HepG2 (cell line): ENCODE data around the gene SLC38A2. TPM values are rescaled to one million over a fixed set of nuclear protein-coding genes. Genes with fewer than 3 reads are reported as not detected.

Source experiments
- ATF2 ChIP-seq: sonication (generic); formaldehyde crosslinking; IDR thresholded peaks from 2 replicates; pipeline ENCODE4 v1.4.0; 2020; ENCODE audit warnings: missing genetic modification reagents
- CEBPG ChIP-seq: IDR thresholded peaks from 2 replicates; pipeline ENCODE4 v1.6.1; 2016
- E2F1 ChIP-seq: sonication (generic); formaldehyde crosslinking; IDR thresholded peaks from 2 replicates; pipeline ENCODE4 v1.5.0; 2020; ENCODE audit warnings: missing genetic modification reagents
- GRHL1 ChIP-seq: sonication (generic); formaldehyde crosslinking; conservative IDR thresholded peaks from 2 replicates; pipeline ENCODE4 v1.8.0; 2022; ENCODE audit warnings: missing genetic modification reagents
- GTF2F1 ChIP-seq: fragments of 150-350 bp; IDR thresholded peaks from 2 replicates; pipeline ENCODE4 v1.6.1; 2014; ENCODE audit warnings: low read length
- GTF3A ChIP-seq: sonication (generic); formaldehyde crosslinking; conservative IDR thresholded peaks from 2 replicates; pipeline ENCODE4 v1.4.0; 2020; ENCODE audit warnings: mild to moderate bottlenecking, missing genetic modification reagents
- NFYC ChIP-seq: IDR thresholded peaks from 2 replicates; pipeline ENCODE4 v1.6.1; 2016; ENCODE audit warnings: missing genetic modification reagents, missing compliant biosample characterization
- NR0B2 ChIP-seq: sonication (generic); formaldehyde crosslinking; IDR thresholded peaks from 2 replicates; pipeline ENCODE4 v1.4.0; 2020; ENCODE audit warnings: mild to moderate bottlenecking, missing genetic modification reagents
- RARA ChIP-seq: IDR thresholded peaks from 2 replicates; pipeline ENCODE4 v1.6.1; 2016; ENCODE audit warnings: missing genetic modification reagents, missing compliant biosample characterization
- SYNCRIP ChIP-seq: fragments of 200-400 bp; formaldehyde crosslinking; IDR thresholded peaks from 2 replicates; pipeline ENCODE4 v1.6.1; 2018; ENCODE audit warnings: mild to moderate bottlenecking, low read depth, low read length; ENCODE audit not compliant: insufficient read depth
- ZFP36L1 ChIP-seq: sonication (generic); formaldehyde crosslinking; IDR thresholded peaks from 2 replicates; pipeline ENCODE4 v1.8.0; 2022; ENCODE audit warnings: mild to moderate bottlenecking, missing genetic modification reagents, moderate library complexity
- ZFP91 ChIP-seq: sonication (generic); formaldehyde crosslinking; IDR thresholded peaks from 2 replicates; pipeline ENCODE4 v1.9.0; 2022; ENCODE audit warnings: missing genetic modification reagents, mild to moderate bottlenecking, borderline replicate concordance
- ZNF318 ChIP-seq: sonication (generic); formaldehyde crosslinking; IDR thresholded peaks from 2 replicates; pipeline ENCODE4 v1.4.0; 2020; ENCODE audit warnings: mild to moderate bottlenecking, missing genetic modification reagents
- ZNF354B ChIP-seq: sonication (generic); formaldehyde crosslinking; IDR thresholded peaks from 2 replicates; pipeline ENCODE4 v1.8.0; 2022; ENCODE audit warnings: mild to moderate bottlenecking, missing genetic modification reagents
- ZNF468 ChIP-seq: sonication (generic); formaldehyde crosslinking; IDR thresholded peaks from 2 replicates; pipeline ENCODE4 v1.8.0; 2022; ENCODE audit warnings: mild to moderate bottlenecking, moderate library complexity, missing genetic modification reagents
- ZNF761 ChIP-seq: sonication (generic); formaldehyde crosslinking; conservative IDR thresholded peaks from 2 replicates; pipeline ENCODE4 v1.4.0; 2020; ENCODE audit warnings: mild to moderate bottlenecking, missing genetic modification reagents
- polyA plus RNA-seq, 8 experiments: library from polyadenylated mRNA; depleted of rRNA in 3 of 8; stranded (reverse) in 7 of 8; unstranded in 1 of 8; fragments of >200 nt; fragmentation: Illumina TruSeq in 4 of 8; extraction: Trizol in 4 of 8; gene quantifications; 2 replicates each; pipeline versions ENCODE4 v1.2.1 to v1.2.3, GENCODE V29; 2011 to 2016; ENCODE audit warnings: low read depth in 4 of 8, missing spikeins in 1 of 8, mixed read lengths in 1 of 8; ENCODE audit not compliant: insufficient read depth in 1 of 8
- total RNA-seq, 5 experiments: library from RNA; depleted of rRNA; stranded (reverse); fragments of >200 nt; fragmentation: Illumina TruSeq; extraction: Trizol; gene quantifications; 2 replicates each; pipeline ENCODE4 v1.2.3, GENCODE V29; 2016; ENCODE audit warnings: low read depth in 1 of 5

SLC38A2 gene
- total and polyA plus RNA-seq, 2 of the 13 experiments (the other 11 are each of a cell fraction or from before 2014, with no cell fraction given): 368 to 880 TPM

GRCh38 chr12:46385438-46385837, 12.9 kb upstream of the SLC38A2 start (continued):
- TF ChIP-seq RARA (CRISPR knock-in tag) (no peak), NR0B2 (no peak), CEBPG (CRISPR knock-in tag) (peak; percentile 67), NFYC (no peak), GTF2F1 (no peak), ZNF468 (CRISPR knock-in tag) (no peak), ZNF354B (CRISPR knock-in tag) (no peak), E2F1 (CRISPR knock-in tag) (no peak), ZFP91 (CRISPR knock-in tag) (peak; percentile 40; the same call in 1 of the 2 replicates), ZNF761 (CRISPR knock-in tag) (0 out of 2 replicates have a peak, but pooled peaks have one; percentile 48), ZFP36L1 (CRISPR knock-in tag) (no peak), GTF3A (no peak), ATF2 (CRISPR knock-in tag) (no peak), ZNF318 (CRISPR knock-in tag) (no peak), GRHL1 (no peak), SYNCRIP (no peak)
